HG02852 (cell line): ENCODE measurements around the gene GINS1.

ENCODE experiments used
- ATAC-seq: cut with Tn5 transposase; IDR thresholded peaks from one replicate; pipeline ENCODE4 v1.9.1; 2021; ENCODE audit warnings: mild to moderate bottlenecking, moderate library complexity; ENCODE audit not compliant: unreplicated experiment

Gene GINS1

GRCh38 chr20:25407311-25408169 lies at the start of gene GINS1:
TSS of gene GINS1 (plus strand) at chr20:25407673. CDS start at chr20:25407821, 148 bp downstream.
- ATAC-seq = peak; percentile 88

GRCh38 chr20:25360631-25361286 lies 46.7 kb upstream of the GINS1 start:
- ATAC-seq = peak; percentile 54

- peak; percentile 18 for ATAC-seq
Measured at GRCh38 chr20:25361287-25361683, 46.2 kb upstream of the GINS1 start.

- ATAC-seq = no peak
Measured at GRCh38 chr20:25364180-25364788, 43.2 kb upstream of the GINS1 start.

GRCh38 chr20:25364879-25365699 lies 42.4 kb upstream of the GINS1 start:
- ATAC-seq = no peak

GRCh38 chr20:25368526-25368925 lies 38.9 kb upstream of the GINS1 start:
- ATAC-seq = no peak

GRCh38 chr20:25368976-25369375 lies 38.5 kb upstream of the GINS1 start:
- ATAC-seq = no peak

- no peak for ATAC-seq
Measured at GRCh38 chr20:25369529-25369928, 37.9 kb upstream of the GINS1 start.

- no peak for ATAC-seq
Measured at GRCh38 chr20:25369971-25370370, 37.5 kb upstream of the GINS1 start.

GRCh38 chr20:25372584-25373336 lies 34.7 kb upstream of the GINS1 start:
- ATAC-seq = no peak

- no peak for ATAC-seq
Measured at GRCh38 chr20:25374842-25375241, 32.6 kb upstream of the GINS1 start.

GRCh38 chr20:25376236-25376635 lies 31.2 kb upstream of the GINS1 start:
- no peak for ATAC-seq

GRCh38 chr20:25376886-25377285 lies 30.6 kb upstream of the GINS1 start:
- ATAC-seq = no peak

GRCh38 chr20:25378189-25378883 lies 29.1 kb upstream of the GINS1 start:
- no peak for ATAC-seq

- no peak for ATAC-seq
Measured at GRCh38 chr20:25378884-25379733, 28.4 kb upstream of the GINS1 start.

- no peak for ATAC-seq
Measured at GRCh38 chr20:25380945-25381614, 26.4 kb upstream of the GINS1 start.

GRCh38 chr20:25382704-25383370 lies 24.6 kb upstream of the GINS1 start:
- ATAC-seq = no peak

GRCh38 chr20:25389401-25389857 lies 18.0 kb upstream of the GINS1 start:
- no peak for ATAC-seq
